Measurements from ENCODE around the gene SORCS3.

SORCS3 gene

GRCh38 chr10:104935656-104936055 is 294.6 kb downstream of the SORCS3 start:
- Histone ChIP-seq H3K9me3 (ENCODE audit: insufficient read depth, low read length) (no peaks in the 10 kb centered on the region), H3K36me3 (ENCODE audit: low read length) (no peaks in the 10 kb centered on the region), H3K4me2 (ENCODE audit: low read depth, low read length, poor library complexity, severe bottlenecking) (no peak overlapping the region), H3K27ac (ENCODE audit: low read depth, low read length) (no peak overlapping the region), H3K9ac (ENCODE audit: low read length) (no peak overlapping the region), H4K20me1 (ENCODE audit: low read depth, low read length) (no peaks in the 10 kb centered on the region), H3K4me3 (ENCODE audit: insufficient read depth, low read length, poor library complexity, severe bottlenecking) (no peak overlapping the region), H3F3A (ENCODE audit: insufficient read depth) (no peaks in the 10 kb centered on the region), H2AFZ (ENCODE audit: low read depth, low read length, severe bottlenecking) (no peak overlapping the region), H3K27me3 (ENCODE audit: low read length) (no peaks in the 10 kb centered on the region), H3K9me2 (replicated peaks; ENCODE audit: insufficient read depth, low read length) (no peaks in the 10 kb centered on the region), H3K79me2 (ENCODE audit: insufficient read depth, low read length) (no peaks in the 10 kb centered on the region)
- no peak for TF ChIP-seq EZH2phosphoT487 (conservative IDR thresholded peaks at IDR 0.05; ENCODE audit: low read length)
- no peak for TF ChIP-seq CTCF (IDR thresholded peaks at IDR 0.05; ENCODE audit: insufficient read depth, low read length, poor library complexity, severe bottlenecking)

GRCh38 chr10:104937567-104937966 is 296.5 kb downstream of the SORCS3 start:
- Histone ChIP-seq H3K27me3 (ENCODE audit: low read length) (no peaks in the 10 kb centered on the region), H3K79me2 (ENCODE audit: insufficient read depth, low read length) (no peaks in the 10 kb centered on the region), H3K27ac (ENCODE audit: low read depth, low read length) (no peak overlapping the region), H3K9me2 (replicated peaks; ENCODE audit: insufficient read depth, low read length) (no peaks in the 10 kb centered on the region), H3K4me3 (ENCODE audit: insufficient read depth, low read length, poor library complexity, severe bottlenecking) (no peak overlapping the region), H3F3A (ENCODE audit: insufficient read depth) (no peaks in the 10 kb centered on the region), H4K20me1 (ENCODE audit: low read depth, low read length) (no peaks in the 10 kb centered on the region), H3K4me2 (ENCODE audit: low read depth, low read length, poor library complexity, severe bottlenecking) (no peak overlapping the region), H2AFZ (ENCODE audit: low read depth, low read length, severe bottlenecking) (no peak overlapping the region), H3K36me3 (ENCODE audit: low read length) (no peaks in the 10 kb centered on the region), H3K9me3 (ENCODE audit: insufficient read depth, low read length) (no peaks in the 10 kb centered on the region), H3K9ac (ENCODE audit: low read length) (no peak overlapping the region)
- TF ChIP-seq EZH2phosphoT487 (conservative IDR thresholded peaks at IDR 0.05; ENCODE audit: low read length) (no peak), CTCF (IDR thresholded peaks at IDR 0.05; ENCODE audit: insufficient read depth, low read length, poor library complexity, severe bottlenecking) (no peak)

- Histone ChIP-seq H2AFZ (ENCODE audit: low read depth, low read length, severe bottlenecking) (no peak overlapping the region), H3K9me2 (replicated peaks; ENCODE audit: insufficient read depth, low read length) (no peaks in the 10 kb centered on the region), H3K9me3 (ENCODE audit: insufficient read depth, low read length) (no peaks in the 10 kb centered on the region), H3F3A (ENCODE audit: insufficient read depth) (no peaks in the 10 kb centered on the region), H3K36me3 (ENCODE audit: low read length) (no peaks in the 10 kb centered on the region), H3K27me3 (ENCODE audit: low read length) (no peaks in the 10 kb centered on the region), H3K4me2 (ENCODE audit: low read depth, low read length, poor library complexity, severe bottlenecking) (no peak overlapping the region), H3K79me2 (ENCODE audit: insufficient read depth, low read length) (no peaks in the 10 kb centered on the region), H4K20me1 (ENCODE audit: low read depth, low read length) (no peaks in the 10 kb centered on the region), H3K9ac (ENCODE audit: low read length) (no peak overlapping the region), H3K4me3 (ENCODE audit: insufficient read depth, low read length, poor library complexity, severe bottlenecking) (no peak overlapping the region), H3K27ac (ENCODE audit: low read depth, low read length) (no peak overlapping the region)
- no peak for TF ChIP-seq EZH2phosphoT487 (conservative IDR thresholded peaks at IDR 0.05; ENCODE audit: low read length)
- no peak for TF ChIP-seq CTCF (IDR thresholded peaks at IDR 0.05; ENCODE audit: insufficient read depth, low read length, poor library complexity, severe bottlenecking)
Measured at GRCh38 chr10:104938031-104938430, 296.9 kb downstream of the SORCS3 start.
